Esophagus squamous epithelium (tissue), 4 donors: ENCODE measurements around the gene ACSF3.

Experiments used
- POLR2A ChIP-seq, 4 donors: fragments of 450-650 bp; IDR thresholded peaks; one replicate each; pipeline ENCODE4 v1.6.1; 2017; ENCODE audit warnings: antibody characterized with exemption in 4 of 4, mild to moderate bottlenecking in 4 of 4, moderate library complexity in 3 of 4
- TF ChIP-seq, protein P1 (sequence below), 6 experiments: fragments of 450-650 bp in 4 of 6; fragments of 200-600 bp in 2 of 6; sonication (generic) in 2 of 6; IDR thresholded peaks; one replicate each; pipeline ENCODE4 v1.5.1; 2016 to 2019; ENCODE audit warnings: antibody characterized with exemption in 6 of 6, mild to moderate bottlenecking in 4 of 6, moderate library complexity in 4 of 6

DNA sequence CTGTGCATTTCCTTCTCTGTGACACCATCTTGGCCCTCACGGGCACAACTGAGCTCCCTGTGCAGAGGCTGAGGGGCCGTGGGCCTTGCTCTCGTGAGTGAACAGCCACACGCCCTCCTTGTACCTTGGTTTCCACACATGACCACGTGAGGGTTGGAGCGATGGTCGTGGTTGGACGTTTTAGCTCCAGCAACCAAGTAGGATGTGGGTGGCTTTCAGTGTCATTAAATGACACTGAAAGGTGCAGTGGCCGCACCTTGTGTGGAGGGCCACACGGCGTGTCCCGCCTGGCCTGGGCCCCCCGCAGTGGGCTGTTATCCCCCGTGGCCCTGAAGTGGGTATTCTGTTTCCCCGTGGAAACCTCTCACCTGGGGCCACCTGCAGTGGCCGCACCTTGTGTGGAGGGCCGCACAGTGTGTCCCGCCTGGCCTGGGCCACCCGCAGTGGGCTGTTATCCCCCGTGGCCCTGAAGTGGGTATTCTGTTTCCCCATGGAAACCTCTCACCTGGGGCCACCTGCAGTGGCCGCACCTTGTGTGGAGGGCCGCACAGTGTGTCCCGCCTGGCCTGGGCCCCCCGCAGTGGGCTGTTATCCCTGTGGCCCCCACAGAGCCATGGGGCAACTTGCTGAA is 28.2 kb downstream of the ACSF3 start:
- TF ChIP-seq, protein P1, sequence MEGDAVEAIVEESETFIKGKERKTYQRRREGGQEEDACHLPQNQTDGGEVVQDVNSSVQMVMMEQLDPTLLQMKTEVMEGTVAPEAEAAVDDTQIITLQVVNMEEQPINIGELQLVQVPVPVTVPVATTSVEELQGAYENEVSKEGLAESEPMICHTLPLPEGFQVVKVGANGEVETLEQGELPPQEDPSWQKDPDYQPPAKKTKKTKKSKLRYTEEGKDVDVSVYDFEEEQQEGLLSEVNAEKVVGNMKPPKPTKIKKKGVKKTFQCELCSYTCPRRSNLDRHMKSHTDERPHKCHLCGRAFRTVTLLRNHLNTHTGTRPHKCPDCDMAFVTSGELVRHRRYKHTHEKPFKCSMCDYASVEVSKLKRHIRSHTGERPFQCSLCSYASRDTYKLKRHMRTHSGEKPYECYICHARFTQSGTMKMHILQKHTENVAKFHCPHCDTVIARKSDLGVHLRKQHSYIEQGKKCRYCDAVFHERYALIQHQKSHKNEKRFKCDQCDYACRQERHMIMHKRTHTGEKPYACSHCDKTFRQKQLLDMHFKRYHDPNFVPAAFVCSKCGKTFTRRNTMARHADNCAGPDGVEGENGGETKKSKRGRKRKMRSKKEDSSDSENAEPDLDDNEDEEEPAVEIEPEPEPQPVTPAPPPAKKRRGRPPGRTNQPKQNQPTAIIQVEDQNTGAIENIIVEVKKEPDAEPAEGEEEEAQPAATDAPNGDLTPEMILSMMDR (IDR thresholded peaks at IDR 0.05): no peak
- TF ChIP-seq POLR2A (IDR thresholded peaks at IDR 0.05): no peak
